Esophagus muscularis mucosa (tissue), 3 donors: ENCODE results near the gene LOXL1.

Experiments used
- CTCF ChIP-seq, 3 experiments: fragments of 200-600 bp in 2 of 3; fragments of 450-650 bp in 1 of 3; sonication (generic) in 2 of 3; IDR thresholded peaks; one replicate each; pipeline ENCODE4 v1.5.1; 2017 to 2019; ENCODE audit warnings: antibody characterized with exemption in 3 of 3, mild to moderate bottlenecking in 2 of 3, moderate library complexity in 1 of 3
- EP300 ChIP-seq: sonication (generic); formaldehyde crosslinking; IDR thresholded peaks from one replicate; pipeline ENCODE4 v1.6.1; 2017; ENCODE audit warnings: antibody characterized with exemption

DNA sequence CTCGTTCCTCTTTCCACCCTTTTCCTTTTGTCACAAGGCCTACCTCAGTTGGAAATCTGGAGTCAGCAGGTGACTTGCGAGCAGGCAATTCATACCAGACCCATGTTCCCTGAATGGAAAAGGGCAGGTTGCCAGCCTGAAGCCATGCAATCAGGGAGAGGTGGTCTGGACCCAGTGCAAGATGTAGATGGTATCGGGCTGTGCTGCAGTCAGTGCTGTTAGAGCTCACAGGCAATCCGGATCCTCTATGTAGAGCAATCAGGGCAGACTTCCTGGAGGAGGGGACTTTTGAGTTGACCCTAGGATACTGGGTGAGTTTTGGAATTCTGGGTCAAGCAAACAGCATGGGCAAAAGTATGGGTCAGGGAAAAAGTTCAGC lies 18.9 kb downstream of the LOXL1 start:
- TF ChIP-seq CTCF (IDR thresholded peaks at IDR 0.05) (no peak), EP300 (no peak)
